ENCODE data around the gene TTLL10.

DNA sequence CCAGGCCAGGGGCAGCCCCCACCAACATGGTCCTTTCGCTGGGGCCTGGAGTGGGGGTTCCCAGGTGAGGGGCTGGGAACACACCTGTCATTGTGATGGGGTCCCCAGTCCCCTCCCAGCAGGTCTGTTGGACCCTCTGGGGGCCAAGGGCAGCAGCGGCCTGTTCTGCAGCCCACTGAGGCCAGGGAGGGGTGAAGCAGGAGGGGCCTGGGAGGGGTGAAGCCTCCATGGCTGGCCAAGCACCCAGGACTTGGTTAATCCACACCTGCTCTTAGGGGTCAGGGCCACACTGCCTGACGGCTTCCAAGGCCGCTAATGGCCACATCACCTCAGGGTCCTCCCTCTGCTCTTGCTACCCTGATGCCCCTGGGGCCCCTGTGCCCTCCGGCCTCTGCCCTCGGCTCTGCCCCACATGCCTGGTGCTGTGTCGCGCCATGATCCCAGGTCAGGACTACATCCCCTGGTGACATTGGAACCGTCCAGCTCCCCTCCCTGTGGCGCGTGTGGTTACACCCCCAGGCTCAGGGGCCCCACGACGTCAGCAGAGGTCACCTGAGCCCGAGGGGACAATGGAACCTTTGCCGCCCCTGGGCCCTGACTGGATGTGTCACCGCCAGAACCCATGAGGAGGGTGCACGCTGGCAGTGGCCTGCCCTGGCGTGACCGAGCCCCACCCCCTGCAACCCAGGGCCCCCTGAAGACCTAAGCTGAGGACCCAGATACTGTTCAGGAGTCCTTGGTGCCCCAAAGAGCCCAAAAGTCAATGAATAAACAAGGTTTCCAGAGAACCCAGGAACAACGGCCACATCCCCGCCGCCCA lies 25.7 kb downstream of the TTLL10 start:
- no peak for TF ChIP-seq EZH2 (IDR thresholded peaks at IDR 0.05; ENCODE audit: borderline replicate concordance, low read length)
- TF ChIP-seq, protein P1, sequence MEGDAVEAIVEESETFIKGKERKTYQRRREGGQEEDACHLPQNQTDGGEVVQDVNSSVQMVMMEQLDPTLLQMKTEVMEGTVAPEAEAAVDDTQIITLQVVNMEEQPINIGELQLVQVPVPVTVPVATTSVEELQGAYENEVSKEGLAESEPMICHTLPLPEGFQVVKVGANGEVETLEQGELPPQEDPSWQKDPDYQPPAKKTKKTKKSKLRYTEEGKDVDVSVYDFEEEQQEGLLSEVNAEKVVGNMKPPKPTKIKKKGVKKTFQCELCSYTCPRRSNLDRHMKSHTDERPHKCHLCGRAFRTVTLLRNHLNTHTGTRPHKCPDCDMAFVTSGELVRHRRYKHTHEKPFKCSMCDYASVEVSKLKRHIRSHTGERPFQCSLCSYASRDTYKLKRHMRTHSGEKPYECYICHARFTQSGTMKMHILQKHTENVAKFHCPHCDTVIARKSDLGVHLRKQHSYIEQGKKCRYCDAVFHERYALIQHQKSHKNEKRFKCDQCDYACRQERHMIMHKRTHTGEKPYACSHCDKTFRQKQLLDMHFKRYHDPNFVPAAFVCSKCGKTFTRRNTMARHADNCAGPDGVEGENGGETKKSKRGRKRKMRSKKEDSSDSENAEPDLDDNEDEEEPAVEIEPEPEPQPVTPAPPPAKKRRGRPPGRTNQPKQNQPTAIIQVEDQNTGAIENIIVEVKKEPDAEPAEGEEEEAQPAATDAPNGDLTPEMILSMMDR (conservative IDR thresholded peaks at IDR 0.05 in 1 of 2, IDR thresholded peaks at IDR 0.05 in 1 of 2; ENCODE audit: extremely low read depth in 1 of 2, insufficient read depth in 1 of 2, low read depth in 1 of 2, low read length in 2 of 2), result no peak
